Measurements from ENCODE around the gene BMPR1A.

Gene BMPR1A

GRCh38 chr10:86804805-86805204, 48.4 kb downstream of the BMPR1A start:
- DNase-seq: no peak

GRCh38 chr10:86813101-86813500, 56.7 kb downstream of the BMPR1A start:
- no peak for DNase-seq

GRCh38 chr10:86813982-86814381, 57.6 kb downstream of the BMPR1A start:
- no peak for DNase-seq

- no peak for DNase-seq
These were observed 58.7 kb downstream of the BMPR1A start for GRCh38 chr10:86815035-86815617.

- no peak for DNase-seq
These were observed 59.2 kb downstream of the BMPR1A start for GRCh38 chr10:86815640-86816039.

- DNase-seq: no peak
These were observed 60.8 kb downstream of the BMPR1A start for GRCh38 chr10:86817246-86817645.

- DNase-seq: no peak
These were observed 63.1 kb downstream of the BMPR1A start for GRCh38 chr10:86819567-86819966.

GRCh38 chr10:86820509-86820908, 64.1 kb downstream of the BMPR1A start:
- no peak for DNase-seq

GRCh38 chr10:86821388-86821999, 65.1 kb downstream of the BMPR1A start:
- no peak for DNase-seq

GRCh38 chr10:86823565-86823964, 67.1 kb downstream of the BMPR1A start:
- no peak for DNase-seq

- DNase-seq: no peak
These were observed 67.7 kb downstream of the BMPR1A start for GRCh38 chr10:86824151-86824550.

- no peak for DNase-seq
These were observed 68.9 kb downstream of the BMPR1A start for GRCh38 chr10:86825366-86825765.

- no peak for DNase-seq
These were observed 71.2 kb downstream of the BMPR1A start for GRCh38 chr10:86827639-86828038.

GRCh38 chr10:86828145-86828544, 71.7 kb downstream of the BMPR1A start:
- DNase-seq: no peak

- DNase-seq: no peak
These were observed 73.1 kb downstream of the BMPR1A start for GRCh38 chr10:86829472-86829871.

GRCh38 chr10:86830043-86830591, 73.7 kb downstream of the BMPR1A start:
- DNase-seq: no peak

GRCh38 chr10:86833969-86834368, 77.5 kb downstream of the BMPR1A start:
- no peak for DNase-seq

- DNase-seq: no peak
These were observed 79.6 kb downstream of the BMPR1A start for GRCh38 chr10:86836044-86836443.

- no peak for DNase-seq
These were observed 81.2 kb downstream of the BMPR1A start for GRCh38 chr10:86837663-86838062.

GRCh38 chr10:86840498-86840897, 84.1 kb downstream of the BMPR1A start:
- DNase-seq: no peak

GRCh38 chr10:86846088-86846487, 89.7 kb downstream of the BMPR1A start:
- DNase-seq: no peak

GRCh38 chr10:86848747-86849146, 92.3 kb downstream of the BMPR1A start:
- DNase-seq: no peak

GRCh38 chr10:86849181-86849894, 92.9 kb downstream of the BMPR1A start:
- no peak for DNase-seq

GRCh38 chr10:86850481-86850880, 94.1 kb downstream of the BMPR1A start:
- DNase-seq: no peak
